Glutamatergic neuron (in vitro differentiated cells): ENCODE measurements around the gene MVB12A. TPM values are rescaled to one million over a fixed set of nuclear protein-coding genes. Genes with fewer than 3 reads are reported as not detected.
A peak's percentile ranks its signal among the peaks of the same experiment; 100 is the strongest.

Experiments used
- DNase-seq: peaks from one replicate; pipeline ENCODE4 v3.0.0; 2022
- H3K27ac Mint-ChIP-seq: one replicate; pipeline ENCODE4 v1.8.0; 2020; ENCODE audit warnings: mild to moderate bottlenecking, mixed read lengths, inconsistent platforms; ENCODE audit not compliant: unreplicated experiment
- H3K27me3 Mint-ChIP-seq: one replicate; pipeline ENCODE4 v1.8.0; 2020; ENCODE audit warnings: mild to moderate bottlenecking, moderate library complexity, mixed read lengths, inconsistent platforms; ENCODE audit not compliant: unreplicated experiment
- H3K36me3 Mint-ChIP-seq: one replicate; pipeline ENCODE4 v1.8.0; 2020; ENCODE audit warnings: mild to moderate bottlenecking, mixed read lengths, inconsistent platforms; ENCODE audit not compliant: unreplicated experiment
- H3K4me1 Mint-ChIP-seq: one replicate; pipeline ENCODE4 v1.8.0; 2020; ENCODE audit warnings: mild to moderate bottlenecking, low read depth, mixed read lengths, inconsistent platforms; ENCODE audit not compliant: unreplicated experiment
- H3K4me3 Mint-ChIP-seq: one replicate; pipeline ENCODE4 v1.8.0; 2020; ENCODE audit warnings: mild to moderate bottlenecking, mixed read lengths, inconsistent platforms; ENCODE audit not compliant: unreplicated experiment
- H3K9me3 Mint-ChIP-seq: one replicate; pipeline ENCODE4 v1.8.0; 2020; ENCODE audit warnings: mild to moderate bottlenecking, moderate library complexity, mixed read lengths, inconsistent platforms; ENCODE audit not compliant: unreplicated experiment
- total RNA-seq: library from RNA; stranded (reverse); fragmentation: NEBNext Ultra II Directional; extraction: Animal tissue kit (Norgen Biotek cat#: 25700); gene quantifications from one replicate; pipeline ENCODE4 v1.2.1, GENCODE V29; 2021; ENCODE audit not compliant: unreplicated experiment
- TF ChIP-seq, protein P1 (sequence below): fragments of 200-600 bp; sonication (generic); IDR thresholded peaks from one replicate; pipeline ENCODE4 v1.5.0; 2021; ENCODE audit not compliant: partially characterized antibody, unreplicated experiment

MVB12A gene
- total RNA-seq, 1 donor from 2014 or later: 38.8 TPM

GRCh38 chr19:17457616-17458015 is 37.8 kb downstream of the MVB12A start:
- H3K4me1 Mint-ChIP-seq: peaks cover 2% of the 10 kb centered on the region
- no peak overlapping the region for H3K4me3 Mint-ChIP-seq
- H3K27ac Mint-ChIP-seq: no peak overlapping the region
- peaks cover 4% of the 10 kb centered on the region for H3K9me3 Mint-ChIP-seq
- H3K36me3 Mint-ChIP-seq: no peaks in the 10 kb centered on the region
- H3K27me3 Mint-ChIP-seq: peaks cover 4% of the 10 kb centered on the region
- no peak for DNase-seq
- TF ChIP-seq, protein P1, sequence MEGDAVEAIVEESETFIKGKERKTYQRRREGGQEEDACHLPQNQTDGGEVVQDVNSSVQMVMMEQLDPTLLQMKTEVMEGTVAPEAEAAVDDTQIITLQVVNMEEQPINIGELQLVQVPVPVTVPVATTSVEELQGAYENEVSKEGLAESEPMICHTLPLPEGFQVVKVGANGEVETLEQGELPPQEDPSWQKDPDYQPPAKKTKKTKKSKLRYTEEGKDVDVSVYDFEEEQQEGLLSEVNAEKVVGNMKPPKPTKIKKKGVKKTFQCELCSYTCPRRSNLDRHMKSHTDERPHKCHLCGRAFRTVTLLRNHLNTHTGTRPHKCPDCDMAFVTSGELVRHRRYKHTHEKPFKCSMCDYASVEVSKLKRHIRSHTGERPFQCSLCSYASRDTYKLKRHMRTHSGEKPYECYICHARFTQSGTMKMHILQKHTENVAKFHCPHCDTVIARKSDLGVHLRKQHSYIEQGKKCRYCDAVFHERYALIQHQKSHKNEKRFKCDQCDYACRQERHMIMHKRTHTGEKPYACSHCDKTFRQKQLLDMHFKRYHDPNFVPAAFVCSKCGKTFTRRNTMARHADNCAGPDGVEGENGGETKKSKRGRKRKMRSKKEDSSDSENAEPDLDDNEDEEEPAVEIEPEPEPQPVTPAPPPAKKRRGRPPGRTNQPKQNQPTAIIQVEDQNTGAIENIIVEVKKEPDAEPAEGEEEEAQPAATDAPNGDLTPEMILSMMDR: no peak

DNA sequence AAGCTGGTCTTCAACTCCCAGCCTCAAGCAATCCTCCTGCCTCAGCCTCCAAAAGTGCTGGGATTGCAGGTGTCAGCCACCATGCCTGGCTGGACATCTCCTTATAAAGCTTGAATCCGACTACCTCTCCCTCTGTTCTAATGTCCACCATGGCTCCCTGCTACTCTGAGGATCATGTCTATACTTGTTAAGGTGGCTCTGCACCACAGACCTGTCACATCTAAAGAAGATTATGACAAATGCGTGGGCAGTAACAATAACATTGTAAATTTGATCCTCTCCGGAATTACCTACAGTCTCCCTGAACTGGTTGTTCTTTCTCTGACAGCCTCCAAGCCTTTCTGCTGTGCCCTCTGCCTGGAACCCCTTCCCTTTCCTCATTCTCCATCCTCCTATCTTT is 39.1 kb downstream of the MVB12A start:
- no peak for DNase-seq
- no peaks in the 10 kb centered on the region for H3K9me3 Mint-ChIP-seq
- no peak overlapping the region for H3K27ac Mint-ChIP-seq
- H3K4me1 Mint-ChIP-seq: peaks cover 2% of the 10 kb centered on the region
- H3K4me3 Mint-ChIP-seq: no peak overlapping the region
- TF ChIP-seq, protein P1: no peak
- peaks cover 4% of the 10 kb centered on the region for H3K27me3 Mint-ChIP-seq
- H3K36me3 Mint-ChIP-seq: no peaks in the 10 kb centered on the region

DNA sequence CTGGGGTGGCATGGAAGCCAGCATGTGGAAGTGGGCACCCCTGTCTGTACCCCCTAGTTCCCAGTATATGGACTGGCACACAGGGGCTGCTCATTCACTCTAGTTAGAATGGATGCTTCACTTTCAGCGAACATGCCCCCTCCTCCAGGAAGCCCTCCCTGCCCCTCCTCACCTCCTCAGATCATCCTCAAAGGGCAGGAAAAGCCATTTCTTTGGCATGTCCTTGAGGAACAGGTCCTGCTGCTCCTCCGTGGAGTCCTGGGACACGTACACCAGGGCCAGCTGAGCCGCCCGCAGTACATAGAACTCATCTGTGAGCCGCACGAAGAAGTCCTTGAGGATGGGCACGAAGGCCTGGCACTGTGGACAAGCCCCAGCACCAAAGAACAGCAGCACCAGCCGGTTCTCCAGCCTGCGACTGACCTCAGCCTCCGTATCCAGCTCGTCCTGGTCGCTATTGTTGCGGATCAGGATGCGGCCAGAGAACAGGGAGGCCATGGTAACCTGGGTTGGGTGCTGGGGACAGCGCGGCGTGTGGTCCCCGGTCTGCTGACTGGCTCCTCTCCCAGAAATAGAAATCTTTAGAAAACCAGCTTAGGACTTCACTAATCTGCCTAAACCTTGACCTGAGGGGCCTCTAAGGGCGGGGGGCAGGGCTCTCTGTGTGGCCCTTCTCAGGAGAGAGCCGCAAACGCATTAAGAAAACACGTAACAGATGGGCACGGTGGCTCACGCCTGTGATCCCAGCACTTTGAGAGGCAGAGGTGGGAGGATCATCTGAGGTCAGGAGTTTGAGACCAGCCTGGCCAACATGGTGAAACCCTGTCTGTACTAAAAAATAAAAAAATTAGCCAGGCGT is 40.8 kb downstream of the MVB12A start, which contains the start of gene NXNL1:
Gene NXNL1 (minus strand): TSS at position 555 of the 859 bp plus-strand sequence. CDS start 57 bp downstream, at position 498.
- no peak within 1 kb of the TSS for H3K27ac Mint-ChIP-seq
- TF ChIP-seq, protein P1: no peak

DNA sequence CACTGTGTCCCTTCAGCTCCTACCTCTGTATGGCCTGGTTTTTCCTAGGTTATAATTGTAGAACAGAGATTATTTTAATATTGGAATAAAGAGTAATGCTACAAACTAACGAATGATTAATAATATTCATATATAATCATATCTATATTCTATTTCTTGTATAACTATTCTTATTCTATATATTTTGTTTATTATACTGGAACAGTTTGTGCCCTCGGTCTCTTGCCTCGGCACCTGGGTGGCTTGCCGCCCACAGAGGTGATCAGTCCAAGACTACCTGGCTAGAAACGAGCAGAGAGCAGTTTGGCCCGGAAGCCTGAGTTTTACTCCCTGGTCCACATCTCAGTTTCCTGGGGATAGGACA is 46.6 kb downstream of the MVB12A start:
- no peaks in the 10 kb centered on the region for H3K36me3 Mint-ChIP-seq
- TF ChIP-seq, protein P1: peak; percentile 44
- peaks cover 6% of the 10 kb centered on the region for H3K9me3 Mint-ChIP-seq
- H3K27me3 Mint-ChIP-seq: peaks cover 5% of the 10 kb centered on the region
- no peak overlapping the region for H3K27ac Mint-ChIP-seq
- no peak for DNase-seq
- no peak overlapping the region for H3K4me3 Mint-ChIP-seq
- peaks cover 6% of the 10 kb centered on the region for H3K4me1 Mint-ChIP-seq

More for the DNA sequence above, 40.8 kb downstream of the MVB12A start, which contains the start of gene NXNL1:
- Mint-ChIP-seq H3K27me3 (no peaks in the 10 kb centered on the region), H3K4me3 (no peak within 1 kb of the TSS), H3K36me3 (no peaks in the 10 kb centered on the region), H3K4me1 (no peaks in the 10 kb centered on the region), H3K9me3 (no peaks in the 10 kb centered on the region)
- no peak for DNase-seq
